Karpas-422 (cell line): ENCODE measurements around the gene TSPAN9. TPM values are rescaled to one million over a fixed set of nuclear protein-coding genes. Genes with fewer than 3 reads are reported as not detected.

Source experiments
- DNase-seq: peaks from one replicate; pipeline ENCODE4 v3.0.0-alpha.2; 2015
- H2AFZ ChIP-seq: fragments of 200-600 bp; sonication (generic); 2 replicates; pipeline ENCODE4 v1.6.1; 2014; ENCODE audit warnings: antibody characterized with exemption, low read length, mixed read lengths
- H3K27ac ChIP-seq: fragments of 200-600 bp; sonication (generic); 2 replicates; pipeline ENCODE4 v1.5.1; 2014; ENCODE audit warnings: mild to moderate bottlenecking, low read length, moderate library complexity
- H3K27me3 ChIP-seq: fragments of 200-600 bp; sonication (generic); 2 replicates; pipeline ENCODE4 v1.6.1; 2014; ENCODE audit warnings: low read length, mixed read lengths
- H3K36me3 ChIP-seq: fragments of 200-600 bp; sonication (generic); 2 replicates; pipeline ENCODE4 v1.6.1; 2014; ENCODE audit warnings: low read length, mixed read lengths; ENCODE audit not compliant: insufficient read depth
- H3K4me1 ChIP-seq: fragments of 200-600 bp; sonication (generic); 2 replicates; pipeline ENCODE4 v1.6.1; 2014; ENCODE audit warnings: mild to moderate bottlenecking, low read length, mixed read lengths
- H3K4me2 ChIP-seq: fragments of 200-600 bp; sonication (generic); 2 replicates; pipeline ENCODE4 v1.6.1; 2014; ENCODE audit warnings: low read length, low read depth, mild to moderate bottlenecking; ENCODE audit not compliant: poor library complexity, severe bottlenecking
- H3K4me3 ChIP-seq: fragments of 200-600 bp; sonication (generic); 2 replicates; pipeline ENCODE4 v1.5.1; 2014; ENCODE audit warnings: mild to moderate bottlenecking, antibody characterized with exemption, low read length, mixed read lengths
- H3K79me2 ChIP-seq: fragments of 200-600 bp; sonication (generic); 2 replicates; pipeline ENCODE4 v1.6.1; 2014; ENCODE audit warnings: mild to moderate bottlenecking, low read length, mixed read lengths
- H3K9ac ChIP-seq: fragments of 200-600 bp; sonication (generic); 2 replicates; pipeline ENCODE4 v1.6.0; 2014; ENCODE audit warnings: low read length
- H3K9me2 ChIP-seq: fragments of 200-600 bp; sonication (generic), shearing (Covaris generic); replicated peaks from 2 replicates; pipeline ENCODE4 v1.6.0; 2014; ENCODE audit warnings: mild to moderate bottlenecking, low read length, moderate library complexity; ENCODE audit not compliant: insufficient read depth
- H3K9me3 ChIP-seq: fragments of 300-700, 200-600 bp; sonication (generic); 2 replicates; pipeline ENCODE4 v1.6.1; 2014; ENCODE audit warnings: low read length, mixed read lengths
- H4K20me1 ChIP-seq: fragments of 200-600 bp; sonication (generic); 2 replicates; pipeline ENCODE4 v1.6.1; 2014; ENCODE audit warnings: mild to moderate bottlenecking, antibody characterized with exemption, low read length, low read depth; ENCODE audit not compliant: insufficient read depth
- total RNA-seq: library from RNA; depleted of rRNA; stranded (reverse); fragments of >200 nt; shearing (Covaris generic); gene quantifications from 2 replicates; pipeline ENCODE4 v1.2.3, GENCODE V29; 2014; ENCODE audit warnings: low replicate concordance

The TSPAN9 gene
- total RNA-seq, 1 experiment from 2014 or later = 2.0 TPM

- Histone ChIP-seq H3K79me2 (no peaks in the 10 kb centered on the region), H3K4me1 (peaks cover 66% of the 10 kb centered on the region), H3K9me3 (no peaks in the 10 kb centered on the region), H3K36me3 (no peaks in the 10 kb centered on the region), H3K27ac (no peak overlapping the region), H3K9me2 (no peaks in the 10 kb centered on the region), H3K27me3 (no peaks in the 10 kb centered on the region), H2AFZ (no peak overlapping the region), H4K20me1 (no peaks in the 10 kb centered on the region), H3K4me2 (peak overlapping the region; percentile 77), H3K9ac (peak overlapping the region; percentile 42; the same call in 1 of the 2 replicates), H3K4me3 (no peak overlapping the region)
- DNase-seq = peak; percentile 52
These were observed 41.1 kb upstream of the TSPAN9 start for GRCh38 chr12:3035815-3036702.

- no peaks in the 10 kb centered on the region for H4K20me1 ChIP-seq
- H3K27ac ChIP-seq = no peak overlapping the region; the same call in 1 of the 2 replicates
- H3K79me2 ChIP-seq = no peaks in the 10 kb centered on the region
- peak overlapping the region; percentile 77 for H3K4me2 ChIP-seq
- H3K9me2 ChIP-seq = no peaks in the 10 kb centered on the region
- no peaks in the 10 kb centered on the region for H3K9me3 ChIP-seq
- no peak overlapping the region for H2AFZ ChIP-seq
- DNase-seq = peak; percentile 69
- H3K27me3 ChIP-seq = no peaks in the 10 kb centered on the region
- no peak overlapping the region for H3K4me3 ChIP-seq
- peaks cover 76% of the 10 kb centered on the region for H3K4me1 ChIP-seq
- no peaks in the 10 kb centered on the region for H3K36me3 ChIP-seq
- H3K9ac ChIP-seq = peak overlapping the region; percentile 42
These were observed 40.1 kb upstream of the TSPAN9 start for GRCh38 chr12:3036901-3037600.

- Histone ChIP-seq H3K36me3 (no peaks in the 10 kb centered on the region), H3K9me2 (no peaks in the 10 kb centered on the region), H3K9ac (peak overlapping the region; percentile 49)
These were observed 39.0 kb upstream of the TSPAN9 start for GRCh38 chr12:3038166-3038565.

GRCh38 chr12:3038926-3039510, 38.2 kb upstream of the TSPAN9 start:
- peaks cover 88% of the 10 kb centered on the region for H3K4me1 ChIP-seq
- no peaks in the 10 kb centered on the region for H4K20me1 ChIP-seq
- H3K9ac ChIP-seq = peak overlapping the region; percentile 65
- peak overlapping the region; percentile 77 for H3K4me2 ChIP-seq
- peak overlapping the region; percentile 95 for H3K27ac ChIP-seq
- H3K9me3 ChIP-seq = no peaks in the 10 kb centered on the region
- H3K79me2 ChIP-seq = no peaks in the 10 kb centered on the region
- H2AFZ ChIP-seq = no peak overlapping the region
- H3K9me2 ChIP-seq = no peaks in the 10 kb centered on the region
- no peaks in the 10 kb centered on the region for H3K36me3 ChIP-seq
- no peaks in the 10 kb centered on the region for H3K27me3 ChIP-seq
- peak; percentile 93 for DNase-seq
- peak overlapping the region; percentile 64 for H3K4me3 ChIP-seq

More at GRCh38 chr12:3038166-3038565, 39.0 kb upstream of the TSPAN9 start:
- Histone ChIP-seq H3K4me2 (peak overlapping the region; percentile 77), H4K20me1 (no peaks in the 10 kb centered on the region), H3K27ac (peak overlapping the region; percentile 95), H3K79me2 (no peaks in the 10 kb centered on the region), H3K27me3 (no peaks in the 10 kb centered on the region), H2AFZ (no peak overlapping the region), H3K4me1 (peaks cover 87% of the 10 kb centered on the region), H3K4me3 (peak overlapping the region; percentile 49), H3K9me3 (no peaks in the 10 kb centered on the region)
- DNase-seq = no peak

GRCh38 chr12:3040026-3040656, 37.0 kb upstream of the TSPAN9 start:
- peaks cover 91% of the 10 kb centered on the region for H3K4me1 ChIP-seq
- H3K79me2 ChIP-seq = no peaks in the 10 kb centered on the region
- peak overlapping the region; percentile 77 for H3K4me2 ChIP-seq
- H2AFZ ChIP-seq = peak overlapping the region; percentile 46; the same call in 1 of the 2 replicates
- H3K27ac ChIP-seq = peak overlapping the region; percentile 95
- no peaks in the 10 kb centered on the region for H3K27me3 ChIP-seq
- H3K9me2 ChIP-seq = no peaks in the 10 kb centered on the region
- no peaks in the 10 kb centered on the region for H3K36me3 ChIP-seq
- DNase-seq = peak; percentile 73
- H4K20me1 ChIP-seq = no peaks in the 10 kb centered on the region
- peak overlapping the region; percentile 64 for H3K4me3 ChIP-seq
- peak overlapping the region; percentile 65 for H3K9ac ChIP-seq
- H3K9me3 ChIP-seq = no peaks in the 10 kb centered on the region

GRCh38 chr12:3040663-3041544, 36.3 kb upstream of the TSPAN9 start:
- Histone ChIP-seq H3K9ac (peak overlapping the region; percentile 65), H3K36me3 (no peaks in the 10 kb centered on the region), H3K27me3 (no peaks in the 10 kb centered on the region), H4K20me1 (no peaks in the 10 kb centered on the region), H3K4me3 (peak overlapping the region; percentile 64), H3K79me2 (no peaks in the 10 kb centered on the region), H3K9me3 (no peaks in the 10 kb centered on the region), H3K4me2 (peak overlapping the region; percentile 77), H3K4me1 (peaks cover 90% of the 10 kb centered on the region), H3K9me2 (no peaks in the 10 kb centered on the region), H3K27ac (peak overlapping the region; percentile 95), H2AFZ (no peak overlapping the region)
- peak; percentile 55 for DNase-seq

- Histone ChIP-seq H3K4me3 (peak overlapping the region; percentile 64; the same call in 1 of the 2 replicates), H3K27ac (peak overlapping the region; percentile 95), H3K4me2 (peak overlapping the region; percentile 82), H4K20me1 (no peaks in the 10 kb centered on the region), H3K9me3 (no peaks in the 10 kb centered on the region), H3K4me1 (peaks cover 82% of the 10 kb centered on the region), H3K36me3 (no peaks in the 10 kb centered on the region), H3K27me3 (no peaks in the 10 kb centered on the region), H3K9ac (peak overlapping the region; percentile 65), H3K9me2 (no peaks in the 10 kb centered on the region), H2AFZ (no peak overlapping the region), H3K79me2 (no peaks in the 10 kb centered on the region)
- DNase-seq = peak; percentile 95
These were observed 35.5 kb upstream of the TSPAN9 start for GRCh38 chr12:3041558-3042164.
